Stimulated activated CD4-positive, alpha-beta T cell treated with anti-CD3 and anti-CD28 coated beads, Interleukin-1b, Interleukin-23, amount 100 ng/mL, for 48 hours (primary cell): Measurements from ENCODE around the gene HSD17B4.
"Not testable (repeated sequence)": the region's sequence is repeated elsewhere in the genome, so short reads cannot be mapped to it uniquely, and the experiment has no call there.

ENCODE experiments used
- DNase-seq: peaks from one replicate; pipeline ENCODE4 v3.0.0-alpha.2; 2020

Gene HSD17B4

GRCh38 chr5:119432674-119433237 is 19.5 kb upstream of the HSD17B4 start:
- DNase-seq: not testable (repeated sequence)

- peak; percentile 67 for DNase-seq
These were observed 16.7 kb upstream of the HSD17B4 start for GRCh38 chr5:119435436-119436132.

DNA sequence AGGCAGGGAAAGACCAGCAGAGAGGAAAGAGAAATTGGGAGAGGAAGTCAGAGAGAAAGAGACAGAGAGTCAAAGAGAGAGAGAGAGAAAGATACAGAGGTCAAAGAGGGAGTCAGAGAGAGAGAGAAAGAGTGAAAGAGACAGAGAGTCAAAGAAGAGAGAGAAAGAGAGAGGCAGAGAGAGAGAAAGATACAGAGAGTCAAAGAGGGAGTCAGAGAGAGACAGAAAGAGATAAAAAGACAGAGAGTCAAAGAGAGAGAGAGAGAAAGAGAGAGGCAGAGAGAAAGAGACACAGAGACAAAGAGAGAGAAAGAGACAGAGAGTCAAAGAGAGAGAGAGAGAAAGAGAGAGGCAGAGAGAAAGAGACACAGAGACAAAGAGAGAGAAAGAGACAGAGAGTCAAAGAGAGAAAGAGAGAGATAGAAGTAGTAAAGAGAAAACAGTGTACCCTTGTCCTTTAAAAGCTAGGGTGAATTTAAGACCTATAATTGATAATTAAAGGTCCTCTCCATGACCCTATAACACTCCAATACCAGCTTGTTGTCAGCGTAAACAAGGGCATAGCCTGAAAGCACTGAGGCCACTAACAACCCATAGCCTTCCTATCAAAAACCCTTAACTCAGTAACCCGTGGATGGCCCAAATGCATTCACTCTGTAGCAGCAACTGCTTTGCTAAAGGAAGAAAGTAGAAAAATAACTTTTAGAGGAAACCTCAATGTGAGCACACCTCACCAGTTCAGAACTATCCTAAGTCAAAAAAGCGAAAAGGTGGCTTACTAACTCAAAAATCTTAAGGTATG is 14.3 kb upstream of the HSD17B4 start:
- DNase-seq: not testable (repeated sequence)

DNA sequence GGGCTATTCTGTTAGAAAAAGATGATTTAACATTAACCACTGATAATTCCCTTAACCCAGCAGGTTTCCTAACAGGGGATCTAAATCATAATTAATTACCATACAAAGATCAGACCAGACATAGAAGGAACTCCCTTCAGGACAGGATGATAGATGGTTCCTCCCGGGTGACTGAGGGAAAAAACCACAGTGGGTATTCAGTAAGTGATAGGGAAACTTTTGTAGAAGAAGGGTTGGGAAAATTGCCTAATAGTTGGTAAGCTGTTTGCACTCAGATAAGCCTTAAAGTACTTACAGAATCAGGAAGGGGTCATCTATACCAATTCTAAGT is 13.7 kb upstream of the HSD17B4 start:
- DNase-seq: not testable (repeated sequence)

GRCh38 chr5:119439140-119439631 is 13.1 kb upstream of the HSD17B4 start:
- DNase-seq: no peak

DNA sequence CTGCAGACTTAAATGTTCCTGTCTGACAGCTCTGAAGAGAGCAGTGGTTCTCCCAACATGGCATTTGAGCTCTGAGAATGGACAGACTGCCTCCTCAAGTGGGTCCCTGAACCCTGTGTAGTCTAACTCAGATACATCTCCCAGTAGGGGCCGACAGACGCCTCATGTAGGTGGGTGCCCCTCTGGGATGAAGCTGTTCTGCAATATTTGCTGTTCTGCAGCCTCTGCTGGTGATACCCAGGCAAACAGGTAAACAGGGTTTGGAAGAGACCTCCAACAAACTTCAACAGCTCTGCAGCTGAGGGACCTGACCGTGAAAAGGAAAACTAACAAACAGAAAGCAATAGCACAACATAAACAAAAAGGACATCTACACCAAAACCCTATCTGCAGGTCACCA is 12.7 kb upstream of the HSD17B4 start:
- DNase-seq: not testable (repeated sequence)

DNA sequence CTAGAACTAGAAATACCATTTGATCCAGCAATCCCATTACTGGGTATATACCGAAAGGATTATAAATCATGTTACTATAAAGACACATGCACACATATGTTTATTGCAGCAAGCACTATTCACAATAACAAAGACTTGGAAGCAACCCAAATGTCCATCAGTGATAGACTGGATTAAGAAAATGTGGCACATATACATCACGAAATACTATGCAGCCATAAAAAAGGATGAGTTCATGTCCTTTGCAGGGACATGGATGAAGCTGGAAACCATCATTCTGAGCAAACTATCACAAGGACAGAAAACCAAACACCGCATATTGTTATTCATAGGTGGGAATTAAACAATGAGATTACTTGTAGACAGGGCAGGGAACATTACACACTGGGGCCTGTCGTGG is 7.7 kb upstream of the HSD17B4 start:
- DNase-seq: not testable (repeated sequence)

- no peak for DNase-seq
These were observed 6.8 kb upstream of the HSD17B4 start for GRCh38 chr5:119445544-119445943.

DNA sequence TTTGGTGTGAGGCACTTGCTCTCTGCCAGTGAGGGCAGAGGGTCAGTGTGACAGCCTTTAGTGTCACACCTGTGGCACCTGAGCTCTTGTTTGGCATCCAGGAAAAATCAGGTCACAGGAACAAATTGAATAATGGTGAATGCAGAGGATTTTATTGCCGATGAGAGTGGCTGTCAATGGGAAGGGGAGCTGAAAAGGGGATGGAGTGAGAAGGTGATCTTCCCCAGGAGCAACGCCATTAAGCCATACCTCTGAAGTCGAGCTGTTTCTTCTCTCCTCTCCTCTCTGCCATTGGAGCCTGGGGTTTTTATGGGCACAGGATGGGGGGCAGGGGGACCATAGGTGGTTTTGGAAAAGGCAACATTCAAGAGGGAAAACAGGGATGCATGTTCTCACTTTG is 2.4 kb upstream of the HSD17B4 start:
- DNase-seq: no peak

DNA sequence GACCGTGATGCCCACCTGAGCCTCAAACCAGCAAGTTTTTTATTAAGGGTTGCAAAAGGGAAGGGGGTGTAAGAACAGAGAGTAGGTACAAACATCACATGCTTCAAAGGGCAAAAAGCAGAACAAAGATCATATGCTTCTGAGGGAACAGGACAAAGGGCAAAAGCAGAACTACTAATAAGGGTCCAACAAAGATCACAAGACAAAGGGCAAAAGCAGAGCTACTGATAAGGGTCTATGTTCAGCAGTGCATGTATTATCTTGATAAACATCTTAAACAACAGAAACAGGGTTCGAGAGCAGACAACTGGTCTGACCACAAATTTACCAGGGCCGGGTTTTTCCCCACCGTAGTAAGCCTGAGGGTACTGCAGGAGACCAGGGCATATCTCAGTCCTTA is 1.7 kb upstream of the HSD17B4 start:
- not testable (repeated sequence) for DNase-seq

- no peak for DNase-seq
These were observed 736 bp upstream of the HSD17B4 start for GRCh38 chr5:119451561-119451960.

- no peak for DNase-seq
These were observed 281 bp upstream of the HSD17B4 start for GRCh38 chr5:119452060-119452372.

GRCh38 chr5:119453040-119453373 is 710 bp downstream of the HSD17B4 start:
- DNase-seq: no peak

- no peak for DNase-seq
These were observed 1.9 kb downstream of the HSD17B4 start for GRCh38 chr5:119454171-119454570.

DNA sequence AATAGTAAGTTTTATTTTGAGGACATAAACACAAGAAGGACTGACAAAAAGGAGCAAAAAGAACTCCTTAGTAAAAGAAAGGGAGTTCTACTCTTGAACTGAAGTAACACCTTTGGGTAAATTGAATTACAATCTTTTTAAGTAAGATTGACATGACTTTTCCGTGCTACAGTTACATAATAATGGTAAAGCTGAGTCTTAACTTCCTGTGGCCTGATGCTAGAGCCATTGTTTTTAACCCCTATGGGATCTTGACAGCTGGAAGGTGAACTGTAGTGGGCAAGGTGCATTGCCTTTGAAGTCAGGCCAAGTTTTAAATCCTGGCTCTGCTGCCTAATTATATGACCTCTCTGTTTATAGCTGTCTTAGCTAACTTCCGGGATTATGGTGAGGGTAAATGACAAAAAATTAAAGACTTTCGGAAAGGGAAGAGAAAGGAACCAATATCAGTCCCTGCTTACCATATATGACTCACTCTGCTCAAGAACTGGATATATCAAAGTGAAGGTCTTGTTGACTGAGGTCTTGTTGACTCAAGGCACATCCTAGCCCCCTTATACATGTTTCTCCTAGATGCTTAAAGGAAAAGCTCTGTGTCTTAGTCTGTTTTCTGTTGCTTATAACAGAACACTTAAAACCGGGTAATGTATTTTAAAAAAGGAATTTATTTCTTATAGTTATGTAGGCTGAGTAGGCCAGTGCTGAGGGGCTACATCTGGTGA is 6.8 kb downstream of the HSD17B4 start:
- no peak for DNase-seq

DNA sequence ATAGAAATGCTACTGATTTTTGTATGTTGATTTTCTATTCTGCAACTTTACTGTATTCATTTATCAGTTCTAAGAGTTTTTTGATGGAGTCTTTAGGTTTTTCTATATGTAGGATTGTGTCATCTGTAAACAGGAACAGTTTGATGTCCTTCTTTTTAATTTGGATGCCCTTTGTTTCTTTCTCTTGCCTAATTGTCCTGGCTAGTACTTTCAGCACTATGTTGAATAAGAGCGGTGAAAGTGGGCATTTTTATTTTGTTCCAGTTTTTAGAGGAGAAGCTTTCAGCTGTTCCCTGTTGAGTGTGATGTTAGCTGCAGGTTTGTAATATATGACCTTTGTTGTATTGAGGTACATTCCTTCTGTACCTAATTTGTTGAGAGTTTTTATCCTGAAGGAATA is 13.3 kb downstream of the HSD17B4 start:
- DNase-seq: no peak

GRCh38 chr5:119468286-119468685 is 16.0 kb downstream of the HSD17B4 start:
- DNase-seq: no peak

DNA sequence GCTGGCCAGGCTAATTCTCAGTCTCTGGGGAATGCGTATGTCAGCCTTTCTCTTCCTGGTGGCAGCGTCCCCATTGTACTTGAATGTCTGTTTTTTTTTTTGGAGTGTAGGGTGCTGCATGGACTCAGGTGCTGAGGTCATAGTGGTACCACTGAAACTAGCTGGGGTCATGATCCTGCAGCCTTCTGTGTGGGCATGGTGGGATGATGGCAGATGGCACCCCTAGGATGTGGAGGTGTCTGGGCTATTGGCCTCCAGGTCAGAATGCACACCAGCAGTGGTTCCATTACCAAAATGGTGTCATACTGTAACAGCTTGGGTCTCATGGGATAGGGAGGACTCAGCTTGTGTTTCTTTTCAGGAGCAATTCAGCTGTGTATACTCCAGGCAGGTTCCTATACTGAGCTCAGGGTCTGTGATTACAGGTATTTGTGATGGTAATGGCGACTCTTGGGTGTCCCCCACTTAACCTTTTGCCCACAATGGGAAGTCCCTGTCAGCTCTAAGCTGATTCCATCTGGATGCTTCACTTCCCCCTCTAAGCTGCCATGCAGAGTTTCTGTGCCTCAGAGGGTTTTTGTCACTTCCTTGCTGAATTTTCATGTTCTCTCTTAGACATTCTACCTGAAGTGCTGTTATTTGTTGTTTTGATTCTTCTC is 17.9 kb downstream of the HSD17B4 start:
- DNase-seq: no peak

- DNase-seq: no peak
These were observed 18.7 kb downstream of the HSD17B4 start for GRCh38 chr5:119470851-119471451.

DNA sequence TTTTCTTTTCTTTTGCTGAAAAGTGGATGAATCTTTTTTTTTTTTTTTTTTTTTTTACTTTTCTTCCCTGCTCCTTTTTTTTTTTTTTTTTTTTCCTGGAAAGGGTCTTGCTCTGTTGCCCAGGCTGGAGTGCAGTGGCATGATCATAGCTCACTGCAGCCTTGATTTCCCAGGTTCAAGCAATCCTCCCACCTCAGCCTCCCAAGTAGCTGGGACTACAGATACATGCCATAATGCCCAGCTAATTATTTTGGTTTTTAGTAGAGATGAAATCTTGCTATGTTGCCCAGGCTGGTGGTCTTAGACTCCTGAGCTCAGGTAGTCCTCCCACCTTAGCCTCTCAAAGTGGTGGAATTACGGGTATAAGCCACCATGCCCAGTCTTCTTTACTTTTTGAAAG is 20.9 kb downstream of the HSD17B4 start:
- DNase-seq: no peak

GRCh38 chr5:119476341-119476740 is 24.0 kb downstream of the HSD17B4 start:
- DNase-seq: no peak

DNA sequence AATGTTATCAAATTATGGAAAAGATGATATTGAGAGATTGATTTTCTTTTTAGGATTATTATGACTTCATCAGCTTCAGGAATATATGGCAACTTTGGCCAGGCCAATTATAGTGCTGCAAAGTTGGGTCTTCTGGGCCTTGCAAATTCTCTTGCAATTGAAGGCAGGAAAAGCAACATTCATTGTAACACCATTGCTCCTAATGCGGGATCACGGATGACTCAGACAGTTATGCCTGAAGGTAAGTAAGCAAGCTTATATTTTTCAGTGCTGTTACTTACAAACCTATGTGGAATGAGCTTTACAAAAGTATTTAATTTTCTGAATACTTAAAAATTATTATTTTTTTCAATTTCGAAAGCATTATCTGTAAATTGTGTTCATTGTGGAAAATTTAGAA is 26.5 kb downstream of the HSD17B4 start:
- no peak for DNase-seq

DNA sequence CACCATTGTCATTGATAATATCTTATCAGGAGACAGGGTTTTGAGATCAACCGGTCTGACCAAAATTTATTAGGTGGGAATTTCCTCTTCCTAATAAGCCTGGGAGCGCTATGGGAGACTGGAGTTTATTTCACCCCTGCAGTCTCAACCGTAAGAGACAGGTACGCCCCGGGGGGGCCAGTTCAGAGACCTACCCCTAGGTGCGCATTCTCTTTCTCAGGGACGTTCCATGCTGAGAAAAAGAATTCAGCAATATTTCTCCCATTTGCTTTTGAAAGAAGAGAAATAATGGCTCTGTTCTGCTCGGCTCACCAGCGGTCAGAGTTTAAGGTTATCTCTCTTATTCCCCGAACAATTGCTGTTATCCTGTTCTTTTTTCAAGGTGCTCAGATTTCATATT is 28.3 kb downstream of the HSD17B4 start:
- DNase-seq: not testable (repeated sequence)
